A673 (cell line): Measurements from ENCODE around the gene IKBIP.

Source experiments
- EZH2 ChIP-seq: fragments of 200-600 bp; sonication (generic); IDR thresholded peaks from 2 replicates; pipeline ENCODE4 v1.6.1; 2017; ENCODE audit warnings: borderline replicate concordance, low read depth, mild to moderate bottlenecking, mixed read lengths, antibody characterized with exemption, low read length; ENCODE audit not compliant: poor library complexity, severe bottlenecking
- TF ChIP-seq, protein P1 (sequence below): fragments of 300-800, 200-600 bp; sonication (generic); conservative IDR thresholded peaks from 2 replicates; pipeline ENCODE4 v1.5.1; 2017; ENCODE audit warnings: low read depth, mild to moderate bottlenecking, antibody characterized with exemption, low read length, moderate library complexity, mixed read lengths

DNA sequence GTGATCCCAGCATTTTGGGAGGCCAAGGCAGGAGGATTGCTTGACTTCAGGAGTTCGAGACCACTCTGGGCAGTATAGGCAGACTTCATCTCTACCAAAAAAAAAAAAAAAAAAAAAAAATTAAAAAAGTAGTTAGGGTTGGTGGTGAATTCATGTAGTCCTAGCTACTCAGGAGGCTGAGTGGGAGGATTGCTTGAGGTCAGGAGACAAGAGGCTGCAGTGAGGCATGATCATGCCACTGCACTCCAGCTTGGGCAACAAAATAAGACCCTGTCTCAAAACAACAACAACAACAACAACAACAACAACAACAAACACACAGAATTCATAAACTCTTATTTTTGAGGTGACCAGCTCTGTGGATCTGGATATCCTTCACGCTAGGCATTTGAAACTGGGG lies 34.0 kb downstream of the IKBIP start:
- TF ChIP-seq, protein P1, sequence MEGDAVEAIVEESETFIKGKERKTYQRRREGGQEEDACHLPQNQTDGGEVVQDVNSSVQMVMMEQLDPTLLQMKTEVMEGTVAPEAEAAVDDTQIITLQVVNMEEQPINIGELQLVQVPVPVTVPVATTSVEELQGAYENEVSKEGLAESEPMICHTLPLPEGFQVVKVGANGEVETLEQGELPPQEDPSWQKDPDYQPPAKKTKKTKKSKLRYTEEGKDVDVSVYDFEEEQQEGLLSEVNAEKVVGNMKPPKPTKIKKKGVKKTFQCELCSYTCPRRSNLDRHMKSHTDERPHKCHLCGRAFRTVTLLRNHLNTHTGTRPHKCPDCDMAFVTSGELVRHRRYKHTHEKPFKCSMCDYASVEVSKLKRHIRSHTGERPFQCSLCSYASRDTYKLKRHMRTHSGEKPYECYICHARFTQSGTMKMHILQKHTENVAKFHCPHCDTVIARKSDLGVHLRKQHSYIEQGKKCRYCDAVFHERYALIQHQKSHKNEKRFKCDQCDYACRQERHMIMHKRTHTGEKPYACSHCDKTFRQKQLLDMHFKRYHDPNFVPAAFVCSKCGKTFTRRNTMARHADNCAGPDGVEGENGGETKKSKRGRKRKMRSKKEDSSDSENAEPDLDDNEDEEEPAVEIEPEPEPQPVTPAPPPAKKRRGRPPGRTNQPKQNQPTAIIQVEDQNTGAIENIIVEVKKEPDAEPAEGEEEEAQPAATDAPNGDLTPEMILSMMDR, result no peak
- no peak for TF ChIP-seq EZH2
